ENCODE measurements around the gene ZBBX. TPM values are rescaled to one million over a fixed set of nuclear protein-coding genes. Genes with fewer than 3 reads are reported as not detected.

Gene ZBBX
- total and polyA plus RNA-seq, 12 donors, result 0.18 to 0.64 (median 0.31) TPM; not detected in 8

- intact Hi-C loops (cut with DNase I), result no loop called here
Observed at GRCh38 chr3:167318306-167318705, 61.8 kb downstream of the ZBBX start.

GRCh38 chr3:167306319-167306718 is 73.8 kb downstream of the ZBBX start:
- WGBS, 4 donors, result 46 to 76% (median 65%) methylated on average over 1 of the region's 1 CpG
- H3K4me3 ChIP-seq, result no peak overlapping the region

More at GRCh38 chr3:167318306-167318705, 61.8 kb downstream of the ZBBX start:
- no peaks in the 10 kb centered on the region for H3K27me3 ChIP-seq
- DNase-seq, result no peak
- H3K36me3 ChIP-seq (replicated peaks in 1 of 2), result no peaks in the 10 kb centered on the region
- H3K4me3 ChIP-seq, result no peak overlapping the region
- WGBS, 4 donors, result 56 to 72% (median 70%) methylated on average over 2 of the region's 2 CpGs
- H3K4me1 ChIP-seq (replicated peaks in 1 of 2), result no peaks in the 10 kb centered on the region
- no peak overlapping the region for H3K27ac ChIP-seq
- H3K9me3 ChIP-seq (replicated peaks in 1 of 3), result no peaks in the 10 kb centered on the region
- TF ChIP-seq, protein P1, sequence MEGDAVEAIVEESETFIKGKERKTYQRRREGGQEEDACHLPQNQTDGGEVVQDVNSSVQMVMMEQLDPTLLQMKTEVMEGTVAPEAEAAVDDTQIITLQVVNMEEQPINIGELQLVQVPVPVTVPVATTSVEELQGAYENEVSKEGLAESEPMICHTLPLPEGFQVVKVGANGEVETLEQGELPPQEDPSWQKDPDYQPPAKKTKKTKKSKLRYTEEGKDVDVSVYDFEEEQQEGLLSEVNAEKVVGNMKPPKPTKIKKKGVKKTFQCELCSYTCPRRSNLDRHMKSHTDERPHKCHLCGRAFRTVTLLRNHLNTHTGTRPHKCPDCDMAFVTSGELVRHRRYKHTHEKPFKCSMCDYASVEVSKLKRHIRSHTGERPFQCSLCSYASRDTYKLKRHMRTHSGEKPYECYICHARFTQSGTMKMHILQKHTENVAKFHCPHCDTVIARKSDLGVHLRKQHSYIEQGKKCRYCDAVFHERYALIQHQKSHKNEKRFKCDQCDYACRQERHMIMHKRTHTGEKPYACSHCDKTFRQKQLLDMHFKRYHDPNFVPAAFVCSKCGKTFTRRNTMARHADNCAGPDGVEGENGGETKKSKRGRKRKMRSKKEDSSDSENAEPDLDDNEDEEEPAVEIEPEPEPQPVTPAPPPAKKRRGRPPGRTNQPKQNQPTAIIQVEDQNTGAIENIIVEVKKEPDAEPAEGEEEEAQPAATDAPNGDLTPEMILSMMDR (IDR thresholded peaks at IDR 0.05), result no peak
- no peak for TF ChIP-seq POLR2A (IDR thresholded peaks at IDR 0.05)

GRCh38 chr3:167305340-167305890 is 74.7 kb downstream of the ZBBX start:
- H3K36me3 ChIP-seq (replicated peaks in 1 of 2), result no peaks in the 10 kb centered on the region
- no peak for DNase-seq
- WGBS, 4 donors, result 0 to 22% (median 1%) methylated on average over 1 of the region's 1 CpG
- H3K27ac ChIP-seq, result no peak overlapping the region
- TF ChIP-seq POLR2A (IDR thresholded peaks at IDR 0.05), result no peak
- TF ChIP-seq, protein P1 (IDR thresholded peaks at IDR 0.05), result no peak
- no peaks in the 10 kb centered on the region for H3K9me3 ChIP-seq (replicated peaks in 1 of 3)
- no peaks in the 10 kb centered on the region for H3K27me3 ChIP-seq
- H3K4me3 ChIP-seq, result no peak overlapping the region
- H3K4me1 ChIP-seq (replicated peaks in 1 of 2), result no peaks in the 10 kb centered on the region
- intact Hi-C loops (cut with DNase I), result no loop called here

More at GRCh38 chr3:167306319-167306718, 73.8 kb downstream of the ZBBX start:
- no peak for DNase-seq
- no peaks in the 10 kb centered on the region for H3K36me3 ChIP-seq (replicated peaks in 1 of 2)
- TF ChIP-seq POLR2A (IDR thresholded peaks at IDR 0.05), result no peak
- TF ChIP-seq, protein P1 (IDR thresholded peaks at IDR 0.05), result no peak
- no peaks in the 10 kb centered on the region for H3K4me1 ChIP-seq (replicated peaks in 1 of 2)
- H3K27ac ChIP-seq, result no peak overlapping the region
- H3K27me3 ChIP-seq, result no peaks in the 10 kb centered on the region
- intact Hi-C loops (cut with DNase I), result no loop called here
- H3K9me3 ChIP-seq (replicated peaks in 1 of 3), result no peaks in the 10 kb centered on the region

DNA sequence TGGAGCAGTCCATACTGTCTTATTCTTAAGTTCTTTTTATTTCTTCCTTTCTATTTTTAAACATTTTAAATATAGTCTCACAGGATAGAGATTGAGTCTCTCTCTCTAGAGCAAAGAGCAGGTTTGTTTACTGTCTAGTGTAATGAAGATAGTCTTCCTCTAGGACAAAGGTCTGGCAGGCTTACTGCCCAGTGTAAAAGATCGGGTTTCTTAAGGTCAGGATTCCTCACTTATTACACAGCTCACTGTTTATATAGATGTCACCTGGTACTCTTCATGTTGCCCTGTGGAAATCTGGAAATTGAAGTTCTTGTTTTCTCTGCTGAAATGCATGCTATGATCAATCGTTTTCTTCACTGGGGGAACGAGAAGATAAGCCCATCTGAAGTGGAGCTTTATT is 76.0 kb downstream of the ZBBX start:
- WGBS, 4 donors, result 37 to 46% (median 41%) methylated on average over 3 of the region's 3 CpGs
- H3K36me3 ChIP-seq (replicated peaks in 1 of 2), result no peaks in the 10 kb centered on the region
- no peak overlapping the region for H3K4me3 ChIP-seq
- TF ChIP-seq, protein P1 (IDR thresholded peaks at IDR 0.05), result no peak
- no peak for TF ChIP-seq POLR2A (IDR thresholded peaks at IDR 0.05)
- H3K27me3 ChIP-seq, result no peaks in the 10 kb centered on the region
- H3K9me3 ChIP-seq (replicated peaks in 1 of 3), result no peaks in the 10 kb centered on the region
- no peaks in the 10 kb centered on the region for H3K4me1 ChIP-seq (replicated peaks in 1 of 2)
- no peak for DNase-seq
- no peak overlapping the region for H3K27ac ChIP-seq
- intact Hi-C loops (cut with DNase I), result no loop called here
